Measurements from ENCODE around the gene LPCAT1.
A peak's percentile ranks its signal among the peaks of the same experiment; 100 is the strongest.
"Not testable (repeated sequence)": the region's sequence is repeated elsewhere in the genome, so short reads cannot be mapped to it uniquely, and the experiment has no call there.

The LPCAT1 gene

GRCh38 chr5:1521671-1522600, 1.8 kb downstream of the LPCAT1 start:
- DNase-seq: peak in 1 of 2 experiments; percentile 32

- DNase-seq: no peak
Observed at GRCh38 chr5:1520791-1521453, 2.8 kb downstream of the LPCAT1 start.

- DNase-seq: no peak
Observed at GRCh38 chr5:1519631-1520210, 4.0 kb downstream of the LPCAT1 start.

GRCh38 chr5:1517838-1518237, 5.9 kb downstream of the LPCAT1 start:
- DNase-seq: no peak

- DNase-seq: no peak
Observed at GRCh38 chr5:1516615-1517601, 6.9 kb downstream of the LPCAT1 start.

- DNase-seq: peak in 1 of 2 experiments; percentile 27
Observed at GRCh38 chr5:1515921-1516571, 7.7 kb downstream of the LPCAT1 start.

GRCh38 chr5:1515311-1515920, 8.3 kb downstream of the LPCAT1 start:
- DNase-seq: no peak

GRCh38 chr5:1514819-1515310, 8.9 kb downstream of the LPCAT1 start:
- DNase-seq: not testable (repeated sequence)

- no peak for DNase-seq
Observed at GRCh38 chr5:1514027-1514818, 9.5 kb downstream of the LPCAT1 start.

GRCh38 chr5:1513326-1514026, 10.3 kb downstream of the LPCAT1 start:
- no peak for DNase-seq

- no peak for DNase-seq
Observed at GRCh38 chr5:1512541-1513291, 11.0 kb downstream of the LPCAT1 start.

- peak; percentile 49 to 51 for DNase-seq
Observed at GRCh38 chr5:1511651-1512540, 11.9 kb downstream of the LPCAT1 start.

- DNase-seq: no peak
Observed at GRCh38 chr5:1511048-1511447, 12.7 kb downstream of the LPCAT1 start.

GRCh38 chr5:1510631-1511030, 13.1 kb downstream of the LPCAT1 start:
- no peak for DNase-seq

GRCh38 chr5:1510151-1510561, 13.6 kb downstream of the LPCAT1 start:
- no peak for DNase-seq

GRCh38 chr5:1509346-1510085, 14.2 kb downstream of the LPCAT1 start:
- DNase-seq: no peak

GRCh38 chr5:1508659-1509290, 15.0 kb downstream of the LPCAT1 start:
- no peak for DNase-seq
